ENCODE results near the gene FECH. TPM values are rescaled to one million over a fixed set of nuclear protein-coding genes. Genes with fewer than 3 reads are reported as not detected.
"Not testable (repeated sequence)": the region's sequence is repeated elsewhere in the genome, so short reads cannot be mapped to it uniquely, and the experiment has no call there.

Gene FECH
- total RNA-seq, 2 experiments from 2014 or later: 23.3 to 28.8 TPM

GRCh38 chr18:57619876-57620275, 33.4 kb upstream of the FECH start:
- ChIA-PET CTCF (interaction anchor here (1.2 to 3.0 kb wide), 2 partner anchors 10 to 979 kb away, joined by 3 to 10 read pairs; no protein-coding TSS in a partner anchor), POLR2A (interaction anchor here (0.6 to 2.7 kb wide), 2 partner anchors 10 to 12 kb away, joined by 3 to 13 read pairs; no protein-coding TSS in a partner anchor)
- Mint-ChIP-seq H3K4me3 (peak overlapping the region; percentile 88), H3K36me3 (ENCODE audit: low read depth) (peaks cover 37% of the 10 kb centered on the region), H3K27ac (peak overlapping the region; percentile 80), H3K4me1 (peaks cover 31% of the 10 kb centered on the region), H3K27me3 (no peaks in the 10 kb centered on the region), H3K9me3 (ENCODE audit: low read depth) (no peaks in the 10 kb centered on the region)
- intact Hi-C loops (cut with DNase I, micrococcal nuclease): loop anchor here (5.0 to 10.0 kb wide), 3 partner anchors 33 to 1515 kb away; partner anchors contain the start of genes FECH (in 1 of the 2) and SEC11C (in 1 of the 2)
- no peak for ATAC-seq
- no peak for DNase-seq

- POLR2A ChIA-PET: no interaction called here
- DNase-seq (no peak), ATAC-seq (no peak)
- H3K27ac Mint-ChIP-seq: no peak overlapping the region
- H3K4me3 Mint-ChIP-seq: no peak overlapping the region
- H3K9me3 Mint-ChIP-seq (ENCODE audit: low read depth): no peaks in the 10 kb centered on the region
- intact Hi-C loops (cut with DNase I, micrococcal nuclease): no loop called here
- peaks cover 38% of the 10 kb centered on the region for H3K36me3 Mint-ChIP-seq (ENCODE audit: low read depth)
- CTCF ChIA-PET: interaction anchor here (3.0 kb wide), 1 partner anchor 11 kb away, joined by 10 read pairs; no protein-coding TSS in a partner anchor
- peaks cover 31% of the 10 kb centered on the region for H3K4me1 Mint-ChIP-seq
- no peaks in the 10 kb centered on the region for H3K27me3 Mint-ChIP-seq
These were observed 32.4 kb upstream of the FECH start for GRCh38 chr18:57618910-57619309.

- no peak for DNase-seq
- Mint-ChIP-seq H3K4me1 (no peaks in the 10 kb centered on the region), H3K27ac (no peak overlapping the region), H3K36me3 (ENCODE audit: low read depth) (peaks cover 63% of the 10 kb centered on the region), H3K9me3 (ENCODE audit: low read depth) (no peaks in the 10 kb centered on the region), H3K4me3 (no peak overlapping the region), H3K27me3 (no peaks in the 10 kb centered on the region)
- ChIA-PET CTCF (no interaction called here), POLR2A (no interaction called here)
- intact Hi-C loops (cut with DNase I, micrococcal nuclease): no loop called here
- no peak for ATAC-seq
These were observed 17.4 kb upstream of the FECH start for GRCh38 chr18:57603871-57604270.

DNA sequence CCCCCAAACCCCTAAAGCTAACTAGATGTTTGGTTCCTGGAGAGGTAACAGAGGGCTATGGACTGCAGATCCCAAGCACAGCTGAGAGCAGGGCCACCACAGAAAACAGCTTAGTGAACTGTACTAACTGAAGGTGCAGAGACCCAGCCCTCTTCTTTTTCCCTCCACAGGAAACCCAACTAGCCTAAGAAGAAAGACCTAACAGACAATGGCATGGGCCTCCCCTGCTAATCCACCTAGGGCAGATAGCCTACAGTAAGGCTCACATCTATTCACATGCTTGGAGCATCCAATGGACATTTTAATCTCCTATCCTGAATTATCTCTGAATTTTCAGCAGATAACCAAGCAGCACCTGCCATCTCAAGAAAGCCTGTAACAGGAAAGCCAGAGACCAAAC, 8.8 kb upstream of the FECH start:
- intact Hi-C loops (cut with DNase I, micrococcal nuclease): no loop called here
- ChIA-PET CTCF (no interaction called here), POLR2A (interaction anchor here (0.6 kb wide), 1 partner anchor 560 kb away, joined by 4 read pairs; no protein-coding TSS in a partner anchor)
- no peak overlapping the region for H3K4me3 Mint-ChIP-seq
- ATAC-seq (no peak), DNase-seq (no peak)
- peaks cover 1% of the 10 kb centered on the region for H3K4me1 Mint-ChIP-seq
- no peaks in the 10 kb centered on the region for H3K9me3 Mint-ChIP-seq (ENCODE audit: low read depth)
- no peaks in the 10 kb centered on the region for H3K27me3 Mint-ChIP-seq
- no peak overlapping the region for H3K27ac Mint-ChIP-seq
- H3K36me3 Mint-ChIP-seq (ENCODE audit: low read depth): peaks cover 30% of the 10 kb centered on the region

- H3K4me3 Mint-ChIP-seq; ATAC-seq; H3K27me3 Mint-ChIP-seq; H3K36me3 Mint-ChIP-seq (ENCODE audit: low read depth); DNase-seq; H3K27ac Mint-ChIP-seq; POLR2A ChIA-PET; H3K4me1 Mint-ChIP-seq; intact Hi-C loops (cut with DNase I, micrococcal nuclease); H3K9me3 Mint-ChIP-seq (ENCODE audit: low read depth): not testable (repeated sequence)
- CTCF ChIA-PET: interaction anchor here (1.3 kb wide), 1 partner anchor 13 kb away, joined by 3 read pairs; no protein-coding TSS in a partner anchor
These were observed 6.2 kb upstream of the FECH start for GRCh38 chr18:57592716-57593115.

DNA sequence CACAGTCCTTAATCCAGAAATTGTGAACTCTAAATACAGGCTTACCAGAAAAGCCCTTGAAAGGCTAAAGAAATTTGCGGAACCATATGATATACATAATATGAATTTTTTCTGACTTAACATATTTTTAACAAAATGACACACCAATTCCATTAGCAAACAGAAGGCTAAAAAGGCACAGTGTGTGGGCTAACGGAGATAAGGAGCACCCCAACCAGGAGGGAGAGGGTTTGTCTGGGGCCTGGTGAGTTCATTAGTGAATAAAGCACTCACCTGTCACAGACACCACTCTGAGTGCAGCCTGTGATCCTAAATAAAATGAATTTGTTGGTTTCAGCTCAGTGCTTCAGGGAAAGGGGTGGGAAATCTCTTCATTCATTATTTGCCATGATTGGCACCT, 2.7 kb upstream of the FECH start:
- Mint-ChIP-seq H3K9me3 (ENCODE audit: low read depth) (no peaks in the 10 kb centered on the region), H3K36me3 (ENCODE audit: low read depth) (peaks cover 5% of the 10 kb centered on the region), H3K4me3 (no peak overlapping the region), H3K4me1 (peaks cover 20% of the 10 kb centered on the region), H3K27me3 (no peaks in the 10 kb centered on the region), H3K27ac (no peak overlapping the region)
- ATAC-seq: no peak
- CTCF ChIA-PET: interaction anchor here (0.7 to 1.7 kb wide), 2 partner anchors 8 to 46 kb away, joined by 3 to 7 read pairs; no protein-coding TSS in a partner anchor
- no peak for DNase-seq
- POLR2A ChIA-PET: interaction anchor here (1.0 kb wide), 1 partner anchor 33 kb away, joined by 4 read pairs; the partner anchor contains the start of gene NARS1
- intact Hi-C loops (cut with DNase I, micrococcal nuclease): loop anchor here (5.0 to 10.0 kb wide), 2 partner anchors 33 to 954 kb away; partner anchors contain the start of genes NARS1 (in 1 of the 2) and TXNL1 (in 1 of the 2)

- H3K4me3 Mint-ChIP-seq: peak overlapping the region; percentile 80
- ChIA-PET CTCF (interaction anchor here (0.7 kb wide), 1 partner anchor 16 kb away, joined by 3 read pairs; no protein-coding TSS in a partner anchor), POLR2A (no interaction called here)
- peaks cover 9% of the 10 kb centered on the region for H3K36me3 Mint-ChIP-seq (ENCODE audit: low read depth)
- DNase-seq: no peak
- H3K27me3 Mint-ChIP-seq: no peaks in the 10 kb centered on the region
- H3K4me1 Mint-ChIP-seq: peaks cover 18% of the 10 kb centered on the region
- no peaks in the 10 kb centered on the region for H3K9me3 Mint-ChIP-seq (ENCODE audit: low read depth)
- intact Hi-C loops (cut with DNase I, micrococcal nuclease): loop anchor here (2.0 to 10.0 kb wide), 3 partner anchors 35 to 952 kb away; partner anchors contain the start of genes NARS1 (in 1 of the 2) and TXNL1 (in 1 of the 2)
- peak overlapping the region; percentile 74 for H3K27ac Mint-ChIP-seq
- no peak for ATAC-seq
These were observed 678 bp upstream of the FECH start for GRCh38 chr18:57587098-57587661.

- intact Hi-C loops (cut with DNase I, micrococcal nuclease): loop anchor here (1.0 to 10.0 kb wide), 4 partner anchors 35 to 951 kb away; partner anchors contain the start of genes NARS1 (in 2 of the 2) and TXNL1 (in 1 of the 2)
- peak overlapping the region; percentile 80 for H3K4me3 Mint-ChIP-seq
- peaks cover 26% of the 10 kb centered on the region for H3K4me1 Mint-ChIP-seq
- no peaks in the 10 kb centered on the region for H3K27me3 Mint-ChIP-seq
- H3K27ac Mint-ChIP-seq: peak overlapping the region; percentile 74
- ATAC-seq: peak; percentile 16
- H3K9me3 Mint-ChIP-seq (ENCODE audit: low read depth): no peaks in the 10 kb centered on the region
- ChIA-PET CTCF (no interaction called here), POLR2A (interaction anchor here (0.6 kb wide), 1 partner anchor 848 kb away, joined by 3 read pairs; no protein-coding TSS in a partner anchor)
- DNase-seq: peak; percentile 43
- peaks cover 10% of the 10 kb centered on the region for H3K36me3 Mint-ChIP-seq (ENCODE audit: low read depth)
These were observed 649 bp downstream of the FECH start for GRCh38 chr18:57585855-57586250.

DNA sequence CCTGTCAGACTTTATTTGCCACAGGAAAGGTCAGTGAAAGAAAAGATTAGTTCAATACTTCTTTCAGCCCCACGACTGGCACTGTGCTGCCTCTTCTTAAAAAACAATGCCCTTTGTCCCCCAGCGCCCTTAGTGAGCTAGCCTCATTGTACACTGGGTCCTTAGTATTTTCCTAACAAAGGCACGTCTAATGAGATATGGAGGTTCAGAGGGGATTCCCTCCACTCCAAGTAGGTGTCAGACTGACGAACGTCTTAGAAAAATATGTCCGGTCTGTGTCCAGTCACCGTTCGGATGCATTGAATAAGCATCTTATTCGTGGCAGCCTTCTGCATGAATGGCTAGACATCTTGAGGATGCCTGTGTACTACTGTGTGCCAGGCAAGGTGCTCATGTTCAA, 1.1 kb downstream of the FECH start:
- H3K27me3 Mint-ChIP-seq: no peaks in the 10 kb centered on the region
- peaks cover 26% of the 10 kb centered on the region for H3K4me1 Mint-ChIP-seq
- no peaks in the 10 kb centered on the region for H3K9me3 Mint-ChIP-seq (ENCODE audit: low read depth)
- ChIA-PET POLR2A (interaction anchor here (0.6 kb wide), 1 partner anchor 848 kb away, joined by 3 read pairs; no protein-coding TSS in a partner anchor), CTCF (no interaction called here)
- DNase-seq (no peak), ATAC-seq (no peak)
- no peak overlapping the region for H3K27ac Mint-ChIP-seq
- peak overlapping the region; percentile 80 for H3K4me3 Mint-ChIP-seq
- intact Hi-C loops (cut with DNase I, micrococcal nuclease): loop anchor here (5.0 to 10.0 kb wide), 2 partner anchors 37 to 951 kb away; partner anchors contain the start of genes NARS1 (in 1 of the 2) and TXNL1 (in 1 of the 2)
- peaks cover 10% of the 10 kb centered on the region for H3K36me3 Mint-ChIP-seq (ENCODE audit: low read depth)

GRCh38 chr18:57584444-57584843, 2.1 kb downstream of the FECH start:
- Mint-ChIP-seq H3K27ac (no peak overlapping the region), H3K36me3 (ENCODE audit: low read depth) (peaks cover 17% of the 10 kb centered on the region), H3K27me3 (no peaks in the 10 kb centered on the region), H3K4me3 (no peak overlapping the region), H3K4me1 (peaks cover 33% of the 10 kb centered on the region), H3K9me3 (ENCODE audit: low read depth) (no peaks in the 10 kb centered on the region)
- intact Hi-C loops (cut with DNase I, micrococcal nuclease): loop anchor here in 1 of 2 experiments (10.0 kb wide), 1 partner anchor 950 kb away; the partner anchor contains the start of gene TXNL1
- POLR2A ChIA-PET: no interaction called here
- CTCF ChIA-PET: interaction anchor here (0.6 kb wide), 1 partner anchor 859 kb away, joined by 3 read pairs; no protein-coding TSS in a partner anchor
- ATAC-seq (no peak), DNase-seq (no peak)

- peaks cover 33% of the 10 kb centered on the region for H3K4me1 Mint-ChIP-seq
- H3K27me3 Mint-ChIP-seq: no peaks in the 10 kb centered on the region
- POLR2A ChIA-PET: interaction anchor here (0.6 kb wide), 1 partner anchor 921 kb away, joined by 3 read pairs; no protein-coding TSS in a partner anchor
- no peak for DNase-seq
- H3K36me3 Mint-ChIP-seq (ENCODE audit: low read depth): peaks cover 20% of the 10 kb centered on the region
- H3K27ac Mint-ChIP-seq: no peak overlapping the region
- intact Hi-C loops (cut with DNase I, micrococcal nuclease): loop anchor here in 1 of 2 experiments (10.0 kb wide), 1 partner anchor 949 kb away; the partner anchor contains the start of gene TXNL1
- no peak overlapping the region for H3K4me3 Mint-ChIP-seq
- no peaks in the 10 kb centered on the region for H3K9me3 Mint-ChIP-seq (ENCODE audit: low read depth)
- CTCF ChIA-PET: no interaction called here
- ATAC-seq: no peak
These were observed 3.1 kb downstream of the FECH start for GRCh38 chr18:57583297-57583835.

Measured in activated CD4-positive, alpha-beta T cell treated with anti-CD3 and anti-CD28 coated beads for 36 hours (primary cell).